ENCODE data around the gene SARNP.

The SARNP gene

GRCh38 chr12:55716582-55716957, 101.0 kb downstream of the SARNP start:
- Histone ChIP-seq H3K4me3 (ENCODE audit: low read depth in 1 of 2, low read length in 2 of 2) (peak overlapping the region; percentile 40 to 70), H3K9me3 (ENCODE audit: insufficient read depth, low read length, severe bottlenecking) (no peaks in the 10 kb centered on the region), H3K4me2 (ENCODE audit: insufficient read depth, low read length) (peak overlapping the region; percentile 97), H3K27ac (ENCODE audit: low read length) (peak overlapping the region; percentile 79), H3K79me2 (ENCODE audit: insufficient read depth, low read length) (peaks cover 24% of the 10 kb centered on the region), H3K27me3 (ENCODE audit: insufficient read depth, low read length, poor library complexity) (no peaks in the 10 kb centered on the region), H3K4me1 (ENCODE audit: insufficient read depth, low read length) (peaks cover 31% of the 10 kb centered on the region), H4K20me1 (ENCODE audit: insufficient read depth, low read length) (no peaks in the 10 kb centered on the region), H3K36me3 (ENCODE audit: insufficient read depth, low read length) (peaks cover 32% of the 10 kb centered on the region), H2AFZ (ENCODE audit: low read depth, low read length) (peak overlapping the region; percentile 94), H3K9ac (ENCODE audit: low read depth, low read length) (peak overlapping the region; percentile 70)
- DNase-seq (no peak), ATAC-seq (ENCODE audit: insufficient read depth, low read depth) (peak; percentile 55)
- no peak for TF ChIP-seq CTCF (IDR thresholded peaks at IDR 0.05; ENCODE audit: borderline replicate concordance, extremely low read depth, low read length, poor library complexity, severe bottlenecking)
- TF ChIP-seq EZH2 (IDR thresholded peaks at IDR 0.05; ENCODE audit: borderline replicate concordance, low read depth, low read length, severe bottlenecking) = no peak

GRCh38 chr12:55715833-55716581, 101.5 kb downstream of the SARNP start, which contains the start of gene BLOC1S1:
TSS of gene BLOC1S1 (plus strand) at chr12:55716046. CDS start at chr12:55716052, 6 bp downstream.
- DNase-seq (peak; percentile 94), ATAC-seq (ENCODE audit: insufficient read depth, low read depth) (peak; percentile 95)
- Histone ChIP-seq H3K4me1 (ENCODE audit: insufficient read depth, low read length) (peaks cover 31% of the 10 kb centered on the region), H2AFZ (ENCODE audit: low read depth, low read length) (peak within 1 kb of the TSS; percentile 94), H4K20me1 (ENCODE audit: insufficient read depth, low read length) (no peaks in the 10 kb centered on the region), H3K4me3 (ENCODE audit: low read depth in 1 of 2, low read length in 2 of 2) (peak within 1 kb of the TSS; percentile 40 to 70), H3K27me3 (ENCODE audit: insufficient read depth, low read length, poor library complexity) (no peaks in the 10 kb centered on the region), H3K27ac (ENCODE audit: low read length) (peak within 1 kb of the TSS; percentile 79), H3K79me2 (ENCODE audit: insufficient read depth, low read length) (peaks cover 24% of the 10 kb centered on the region), H3K9me3 (ENCODE audit: insufficient read depth, low read length, severe bottlenecking) (no peaks in the 10 kb centered on the region), H3K9ac (ENCODE audit: low read depth, low read length) (peak within 1 kb of the TSS; percentile 70), H3K36me3 (ENCODE audit: insufficient read depth, low read length) (peaks cover 26% of the 10 kb centered on the region), H3K4me2 (ENCODE audit: insufficient read depth, low read length) (peak within 1 kb of the TSS; percentile 97)
- TF ChIP-seq CTCF (IDR thresholded peaks at IDR 0.05; ENCODE audit: borderline replicate concordance, extremely low read depth, low read length, poor library complexity, severe bottlenecking) = no peak
- no peak for TF ChIP-seq EZH2 (IDR thresholded peaks at IDR 0.05; ENCODE audit: borderline replicate concordance, low read depth, low read length, severe bottlenecking)

- Histone ChIP-seq H3K27me3 (ENCODE audit: insufficient read depth, low read length, poor library complexity) (no peaks in the 10 kb centered on the region), H3K4me1 (ENCODE audit: insufficient read depth, low read length) (peaks cover 31% of the 10 kb centered on the region), H3K27ac (ENCODE audit: low read length) (peak overlapping the region; percentile 79), H3K4me3 (ENCODE audit: low read depth in 1 of 2, low read length in 2 of 2) (peak overlapping the region; percentile 40 to 70; a peak in 3 of 4 replicates), H3K9ac (ENCODE audit: low read depth, low read length) (peak overlapping the region; percentile 70), H3K9me3 (ENCODE audit: insufficient read depth, low read length, severe bottlenecking) (no peaks in the 10 kb centered on the region), H3K36me3 (ENCODE audit: insufficient read depth, low read length) (peaks cover 22% of the 10 kb centered on the region), H4K20me1 (ENCODE audit: insufficient read depth, low read length) (no peaks in the 10 kb centered on the region), H2AFZ (ENCODE audit: low read depth, low read length) (peak overlapping the region; percentile 94), H3K4me2 (ENCODE audit: insufficient read depth, low read length) (peak overlapping the region; percentile 97), H3K79me2 (ENCODE audit: insufficient read depth, low read length) (peaks cover 24% of the 10 kb centered on the region)
- TF ChIP-seq CTCF (IDR thresholded peaks at IDR 0.05; ENCODE audit: borderline replicate concordance, extremely low read depth, low read length, poor library complexity, severe bottlenecking) = no peak
- no peak for TF ChIP-seq EZH2 (IDR thresholded peaks at IDR 0.05; ENCODE audit: borderline replicate concordance, low read depth, low read length, severe bottlenecking)
- no peak for ATAC-seq (ENCODE audit: insufficient read depth, low read depth)
- DNase-seq = no peak
Observed at GRCh38 chr12:55715169-55715764, 102.3 kb downstream of the SARNP start.

Data from DND-41 (cell line).